ENCODE results near the gene SLC22A2. TPM values are rescaled to one million over a fixed set of nuclear protein-coding genes. Genes with fewer than 3 reads are reported as not detected.
A peak's percentile ranks its signal among the peaks of the same experiment; 100 is the strongest.
"Not testable (repeated sequence)": the region's sequence is repeated elsewhere in the genome, so short reads cannot be mapped to it uniquely, and the experiment has no call there.

The SLC22A2 gene
- total RNA-seq, 1 experiment from 2014 or later: not detected

DNA sequence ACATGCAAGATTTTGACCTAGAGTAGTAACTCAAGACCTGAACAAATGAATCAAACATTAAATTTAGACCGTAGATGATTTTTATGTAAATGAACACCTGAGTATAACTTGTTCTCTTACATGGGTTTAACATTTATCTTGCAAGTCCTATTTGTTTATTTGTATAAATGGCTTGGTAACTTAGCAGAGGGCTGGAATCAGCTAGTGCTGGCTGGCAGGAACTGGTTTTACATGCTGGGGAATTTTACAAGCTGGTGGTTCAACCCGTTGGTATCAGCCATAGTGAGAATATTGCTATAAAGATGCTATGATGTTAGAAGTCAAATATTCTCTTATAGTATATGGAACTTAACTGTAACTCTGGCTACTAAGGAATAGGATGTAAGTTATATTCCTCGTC is 8.9 kb downstream of the SLC22A2 start:
- DNase-seq (ENCODE audit: low read depth): peak; percentile 49

DNA sequence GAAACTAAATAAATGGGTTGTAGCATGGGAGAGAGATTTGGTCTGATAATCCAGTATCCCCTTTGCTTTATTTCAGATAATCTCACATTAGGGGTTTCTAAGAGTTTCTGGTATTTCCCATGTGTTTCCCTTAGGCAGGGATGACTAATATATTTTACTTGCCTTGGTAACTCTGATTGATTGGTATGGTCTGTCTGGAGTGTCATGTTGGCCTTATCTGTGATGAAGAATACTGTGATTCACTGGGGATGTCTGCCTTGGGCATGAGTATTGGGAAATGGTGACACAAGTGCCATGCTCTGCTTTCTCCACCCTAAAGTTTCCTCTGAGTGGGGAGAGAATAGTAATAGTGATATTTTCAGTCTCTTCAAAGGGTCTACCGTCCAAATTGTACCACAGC is 10.1 kb downstream of the SLC22A2 start:
- DNase-seq (ENCODE audit: low read depth): peak; percentile 86

DNA sequence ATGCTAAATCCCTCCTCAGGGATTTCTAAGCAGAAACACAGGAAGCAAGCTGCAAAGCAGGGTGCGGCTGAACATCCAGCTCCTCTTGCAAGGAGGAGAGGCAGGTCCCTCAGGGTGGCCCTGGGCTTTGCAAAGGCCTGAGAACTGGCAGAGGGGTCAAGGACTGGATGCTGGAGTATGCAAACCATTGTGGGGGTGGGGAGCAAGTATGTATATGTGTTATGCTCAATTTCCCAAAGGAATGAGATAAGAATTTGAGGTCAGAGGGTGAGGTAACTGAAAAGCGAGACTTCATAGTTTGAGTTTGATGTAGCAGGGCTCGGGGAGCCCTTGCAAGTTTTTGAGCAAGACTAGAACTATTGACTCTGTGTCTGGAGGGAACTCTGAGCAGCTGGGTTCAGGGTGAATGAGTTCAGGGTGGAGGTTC is 11.2 kb downstream of the SLC22A2 start:
- DNase-seq (ENCODE audit: low read depth): no peak

DNA sequence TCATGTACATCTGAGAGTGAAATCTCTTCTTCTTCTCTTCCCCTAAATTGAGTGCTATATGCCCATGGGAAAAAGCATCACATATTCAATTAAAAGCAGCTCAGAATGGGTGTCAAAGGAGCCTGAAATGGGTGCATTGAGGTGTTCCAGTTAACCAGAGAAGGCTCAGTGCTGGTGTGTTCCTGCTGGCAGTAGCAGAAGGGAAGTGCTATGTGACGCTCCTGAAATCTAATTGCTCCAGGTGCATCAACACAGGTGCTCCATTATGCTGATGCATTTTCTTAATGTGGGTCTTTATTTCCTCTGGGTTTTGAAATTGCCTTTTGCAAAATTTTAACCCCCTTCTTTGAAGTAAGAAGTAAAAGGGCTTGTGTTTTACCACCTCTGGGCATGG is 17.9 kb downstream of the SLC22A2 start:
- no peak for DNase-seq (ENCODE audit: low read depth)

DNA sequence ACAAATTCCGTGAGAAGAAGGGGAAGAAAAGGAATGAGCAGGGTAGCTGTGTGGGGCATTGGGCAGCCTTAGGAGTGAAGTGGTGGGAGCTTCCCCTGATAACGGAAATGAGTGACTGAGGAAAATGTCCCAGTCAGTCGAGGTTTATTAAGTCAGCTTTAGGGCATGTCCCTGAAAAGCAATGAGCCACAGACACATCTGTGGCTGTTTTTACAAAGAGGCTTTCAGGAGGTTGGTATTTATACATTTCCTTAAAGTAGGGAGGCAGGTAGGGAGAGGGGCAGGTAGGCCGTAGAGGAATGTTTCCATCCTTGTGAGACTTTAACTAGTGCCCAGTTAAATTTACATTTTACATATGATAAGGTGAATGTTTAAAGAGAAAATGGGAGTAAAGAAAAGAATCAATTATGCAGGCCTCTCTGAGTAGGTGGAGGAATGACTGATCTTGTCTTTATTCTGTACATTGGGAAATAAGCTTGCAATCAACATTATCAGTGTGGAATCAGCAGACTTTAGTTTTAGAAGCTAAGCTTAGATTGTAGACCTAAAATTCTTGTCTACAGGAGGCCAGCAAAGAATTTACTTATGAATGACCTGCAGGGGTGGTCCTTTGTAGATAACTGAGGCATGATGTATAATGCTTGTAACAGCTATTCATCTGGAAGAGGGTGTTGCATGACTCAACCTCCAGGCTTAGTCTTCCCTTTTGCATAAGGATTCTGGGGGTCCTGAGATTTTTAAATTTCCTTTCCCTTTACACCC is 18.5 kb downstream of the SLC22A2 start:
- DNase-seq (ENCODE audit: low read depth): no peak

DNA sequence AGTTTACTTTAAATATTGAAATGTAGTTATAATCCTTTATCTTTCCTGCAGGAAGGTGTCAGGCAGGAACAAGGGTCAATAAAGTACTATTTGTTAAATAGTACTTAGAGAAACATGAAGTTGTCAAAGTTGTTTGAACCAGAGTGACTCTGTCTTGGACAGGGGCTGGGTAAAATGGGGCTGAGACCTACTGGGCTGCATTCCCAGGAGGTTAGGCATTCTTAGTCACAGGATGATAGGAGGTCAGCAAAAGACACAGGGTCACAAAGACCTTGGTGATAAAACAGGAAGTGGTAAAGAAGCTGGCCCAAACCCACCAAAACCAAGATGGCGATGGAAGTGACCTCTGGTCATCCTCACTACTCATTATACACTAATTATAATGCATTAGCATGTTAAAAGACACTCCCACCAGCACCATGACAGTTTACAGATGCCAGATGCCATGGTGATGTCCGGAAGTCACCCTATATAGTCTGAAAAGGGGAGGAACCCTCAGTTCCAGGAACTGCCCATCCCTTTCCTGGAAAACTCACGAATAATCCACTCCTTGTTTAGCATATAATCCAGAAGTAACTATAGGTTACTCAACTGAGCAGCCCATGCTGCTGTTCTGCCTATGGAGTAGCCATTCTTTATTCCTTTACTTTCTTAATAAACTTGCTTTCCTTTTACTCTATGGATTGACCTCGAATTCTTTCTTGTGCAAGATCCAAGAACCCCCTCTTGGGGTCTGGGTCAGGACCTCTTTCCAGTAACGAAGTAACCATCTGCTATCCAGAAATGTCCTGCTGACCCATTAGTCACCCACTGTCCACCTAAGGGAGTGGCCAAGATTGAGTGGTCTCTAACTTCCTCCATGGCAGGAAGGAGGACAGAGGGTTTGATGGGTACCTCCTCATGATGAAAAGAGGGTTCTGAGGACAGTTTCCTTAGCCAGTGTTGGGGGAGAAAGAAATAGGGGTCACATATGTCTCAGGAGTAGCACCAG is 19.6 kb downstream of the SLC22A2 start:
- peak; percentile 92 for DNase-seq (ENCODE audit: low read depth)

DNA sequence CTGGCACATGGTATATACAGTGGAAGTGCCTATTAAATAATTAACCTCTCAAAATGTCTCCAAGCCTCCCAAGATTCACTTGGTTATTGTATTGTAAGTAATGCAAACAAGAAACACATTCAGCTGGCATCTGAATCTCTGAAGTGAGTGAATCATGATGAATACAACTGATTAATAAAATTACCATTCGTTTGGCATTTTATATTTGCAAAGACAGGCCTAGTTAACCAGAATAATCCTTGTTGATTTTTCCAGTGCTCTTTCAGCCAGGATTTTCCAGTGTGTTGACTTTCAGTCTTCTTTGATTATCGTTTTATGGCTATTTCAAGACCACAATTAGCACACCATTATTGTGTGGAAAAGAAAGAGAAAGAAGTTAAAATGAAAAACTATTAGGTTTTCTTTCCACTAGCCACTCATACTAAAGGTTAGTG is 20.3 kb downstream of the SLC22A2 start:
- peak; percentile 33 for DNase-seq (ENCODE audit: low read depth)

DNA sequence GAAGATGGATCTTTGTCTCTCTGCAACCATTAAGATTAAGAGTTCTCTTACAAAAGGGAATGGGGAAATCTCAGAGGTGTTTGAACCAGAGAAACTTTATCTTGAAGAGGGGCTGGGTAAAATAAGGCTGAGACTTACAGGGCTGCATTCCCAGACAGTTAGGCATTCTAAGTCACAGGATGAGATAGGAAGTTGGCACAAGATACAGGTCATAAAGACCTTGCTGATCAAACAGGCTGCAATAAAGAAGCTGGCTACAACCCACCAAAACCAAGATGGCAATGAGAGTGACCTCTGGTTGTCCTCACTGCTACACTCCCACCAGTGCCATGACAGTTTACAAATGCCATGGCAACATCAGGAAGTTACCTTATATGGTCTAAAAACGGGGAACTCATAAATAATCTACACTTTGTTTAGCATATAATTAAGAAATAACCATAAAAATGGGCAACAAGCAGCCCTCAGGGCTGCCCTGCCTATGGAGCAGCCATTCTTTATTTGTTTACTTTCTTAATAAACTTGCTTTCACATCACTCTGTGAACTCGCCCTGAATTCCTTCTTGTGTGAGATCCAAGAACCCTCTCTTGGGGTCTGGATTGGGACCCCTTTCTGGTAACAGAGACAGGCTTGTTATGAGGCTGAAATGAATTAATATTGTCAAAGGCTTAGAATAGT is 20.9 kb downstream of the SLC22A2 start:
- DNase-seq (ENCODE audit: low read depth): peak; percentile 84

DNA sequence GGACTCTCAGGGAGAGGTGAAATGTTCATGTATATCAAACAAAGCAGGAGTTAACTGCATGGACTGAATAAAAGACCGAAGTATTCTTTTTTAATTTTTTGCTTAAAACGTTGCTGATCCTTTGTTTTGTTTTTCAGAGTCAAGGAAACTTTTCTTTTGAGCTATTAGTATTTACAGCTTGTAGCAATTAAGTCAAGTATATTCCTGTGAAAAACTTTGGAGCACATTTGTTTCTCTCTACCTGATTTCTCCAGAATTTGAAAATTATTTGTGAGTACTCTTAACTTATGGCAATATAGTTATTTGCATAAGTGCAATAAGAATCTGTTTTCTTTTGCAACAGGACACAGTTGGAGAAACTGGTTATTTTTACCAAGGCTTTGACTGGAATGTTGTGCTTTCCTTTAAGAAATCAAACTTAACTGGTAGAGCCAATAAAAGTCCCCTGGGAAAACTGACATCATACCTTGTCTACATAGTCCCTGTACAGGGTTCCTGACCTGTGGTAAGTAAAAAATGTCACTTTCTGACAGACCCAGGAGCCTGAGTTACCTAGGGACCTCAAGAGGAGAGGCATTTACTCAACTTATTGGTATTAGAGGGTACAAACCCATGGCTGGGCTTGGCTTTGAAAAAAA is 22.3 kb downstream of the SLC22A2 start:
- DNase-seq (ENCODE audit: low read depth): peak; percentile 25

DNA sequence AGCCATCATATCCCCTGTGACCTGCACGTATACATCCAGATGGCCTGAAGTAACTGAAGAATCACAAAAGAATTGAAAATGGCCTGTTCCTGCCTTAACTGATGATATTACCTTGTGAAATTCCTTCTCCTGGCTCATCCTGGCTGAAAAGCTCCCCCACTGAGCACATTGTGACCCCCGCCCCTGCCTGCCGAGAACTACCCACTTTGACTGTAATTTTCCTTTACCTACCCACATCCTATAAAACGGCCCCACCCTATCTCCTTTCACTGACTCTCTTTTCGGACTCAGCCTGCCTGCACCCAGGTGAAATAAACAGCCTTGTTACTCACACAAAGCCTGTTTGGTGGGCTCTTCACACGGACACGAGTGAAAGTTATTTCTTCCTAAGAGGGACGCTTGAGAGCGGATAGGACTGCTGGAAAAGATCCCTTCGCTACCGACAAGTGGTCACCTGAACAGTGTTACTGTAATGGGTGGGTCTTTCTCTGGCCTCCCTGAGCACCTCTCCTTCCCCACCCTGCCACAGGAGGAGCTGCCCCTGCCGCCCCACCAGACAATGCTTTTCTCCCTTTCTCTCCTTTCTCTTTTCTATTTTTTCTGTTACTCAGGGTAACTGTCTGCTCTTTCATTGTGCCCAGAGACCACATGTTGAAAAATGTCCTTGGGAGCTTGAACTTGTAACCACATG is 24.5 kb downstream of the SLC22A2 start:
- DNase-seq (ENCODE audit: low read depth): not testable (repeated sequence)

DNA sequence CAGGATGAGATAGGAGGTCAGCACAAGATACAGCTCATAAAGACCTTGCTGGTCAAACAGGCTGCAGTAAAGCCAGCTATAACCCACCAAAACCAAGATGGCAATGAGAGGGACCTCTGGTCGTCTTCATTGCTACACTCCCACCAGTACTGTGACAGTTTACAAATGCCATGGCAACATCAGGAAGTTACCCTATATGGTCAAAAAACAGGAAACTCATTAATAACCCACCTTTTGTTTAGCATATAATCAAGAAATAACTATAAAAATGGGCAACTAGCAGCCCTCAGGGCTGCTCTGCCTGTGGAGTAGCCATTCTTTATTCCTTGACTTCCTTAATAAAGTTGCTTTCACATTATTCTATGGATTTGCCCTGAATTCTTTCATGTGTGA is 30.9 kb downstream of the SLC22A2 start:
- no peak for DNase-seq (ENCODE audit: low read depth)

DNA sequence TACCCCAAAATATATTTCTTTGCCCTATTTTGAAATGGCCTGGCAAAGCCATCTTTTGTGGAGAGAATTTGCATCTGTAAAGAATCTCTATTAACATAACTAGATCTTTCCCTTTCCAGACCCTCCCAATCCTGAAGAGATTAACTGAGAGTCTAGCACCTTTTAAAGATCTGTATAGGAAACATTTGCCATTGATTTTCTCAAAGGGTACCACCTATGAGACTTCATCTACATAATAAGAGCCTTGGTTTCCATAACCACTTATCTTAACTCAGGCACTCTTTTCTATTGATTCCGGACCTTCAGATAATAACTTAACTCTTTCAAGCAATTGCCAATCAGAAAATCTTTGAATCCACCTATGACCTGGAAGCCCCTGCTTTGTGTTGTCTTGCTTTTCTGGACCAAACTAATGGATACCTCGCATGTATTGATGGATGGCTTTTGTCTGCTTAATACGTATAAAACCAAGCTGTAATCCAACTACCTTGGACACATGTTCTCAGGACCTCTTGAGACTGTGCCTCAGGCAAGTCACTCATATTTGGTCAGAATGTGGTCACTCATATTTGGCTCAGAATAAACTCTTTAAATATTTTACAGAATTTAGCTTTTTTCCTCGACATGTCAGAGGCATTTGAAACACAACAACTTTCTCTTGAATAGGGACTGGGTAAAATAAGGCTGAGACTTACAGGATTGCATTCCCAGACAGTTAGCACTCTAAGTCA is 31.4 kb downstream of the SLC22A2 start:
- peak; percentile 62 for DNase-seq (ENCODE audit: low read depth)

DNA sequence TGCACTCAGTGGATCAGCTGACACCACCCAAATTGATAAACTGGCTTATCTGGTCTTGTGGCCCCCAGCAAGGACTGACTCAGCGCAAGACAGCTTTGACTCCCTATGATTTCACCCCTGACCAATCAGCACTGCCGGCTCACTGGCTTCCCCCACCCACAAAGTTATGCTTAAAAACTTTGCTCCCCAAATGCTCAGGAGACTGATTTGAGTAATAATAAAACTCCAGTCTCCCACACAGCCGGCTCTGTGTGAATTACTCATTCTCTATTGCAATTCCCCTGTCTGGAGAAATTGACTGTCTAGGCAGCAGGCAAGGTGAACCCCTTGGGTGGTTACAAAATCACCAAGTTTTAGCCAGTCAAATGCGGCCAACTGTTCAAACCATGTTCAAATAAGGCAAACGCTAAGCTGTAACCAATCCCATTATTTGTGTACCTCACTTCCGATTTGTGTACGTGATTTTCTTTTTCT is 32.5 kb downstream of the SLC22A2 start:
- DNase-seq (ENCODE audit: low read depth): peak; percentile 37

DNA sequence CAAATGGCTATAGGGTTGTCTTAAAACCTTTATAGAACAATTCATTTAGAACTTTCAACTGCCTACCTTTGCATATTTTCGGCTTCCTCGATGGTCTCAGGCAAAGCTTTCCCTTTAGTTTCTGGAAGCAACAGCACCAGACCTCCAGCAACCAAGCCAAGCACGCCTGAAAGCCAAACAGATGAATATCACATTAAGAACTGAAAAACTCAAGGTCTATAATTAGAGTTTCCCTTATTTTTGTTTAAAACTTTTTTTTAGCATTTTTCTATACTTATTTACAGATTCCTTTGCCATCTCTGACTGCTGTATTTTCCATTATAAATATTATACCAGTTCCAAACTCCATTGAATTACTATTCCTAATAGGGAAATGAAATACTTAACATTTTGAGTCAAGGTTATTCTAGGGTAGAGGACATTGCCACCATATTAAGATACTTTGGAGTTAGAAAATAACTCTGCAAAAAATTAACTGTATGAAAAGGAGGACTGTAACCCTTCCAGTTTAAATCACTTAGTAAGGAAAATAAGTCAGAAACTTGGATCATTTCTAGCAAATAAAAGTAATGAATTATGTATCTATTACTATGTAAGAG is 33.9 kb downstream of the SLC22A2 start:
- DNase-seq (ENCODE audit: low read depth): no peak

DNA sequence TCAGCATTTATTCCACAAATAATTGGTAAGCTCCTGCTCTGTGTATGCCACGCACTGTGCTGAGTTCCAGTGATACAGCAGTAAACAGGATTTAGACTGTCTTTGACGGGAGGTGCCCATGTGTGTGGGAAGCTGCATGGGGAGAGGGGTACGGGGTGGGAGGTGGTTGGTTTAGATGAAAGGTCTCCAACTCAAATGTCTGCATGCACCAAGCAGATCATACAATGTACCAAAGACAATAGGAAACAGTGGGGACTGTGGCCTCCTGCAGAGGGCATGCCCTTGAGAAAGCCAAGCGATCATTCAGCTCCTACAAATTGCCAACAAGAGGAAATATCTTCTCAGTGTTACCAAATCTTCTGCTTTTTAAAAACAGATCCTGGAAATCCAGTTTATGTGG is 36.1 kb downstream of the SLC22A2 start:
- DNase-seq (ENCODE audit: low read depth): no peak

DNA sequence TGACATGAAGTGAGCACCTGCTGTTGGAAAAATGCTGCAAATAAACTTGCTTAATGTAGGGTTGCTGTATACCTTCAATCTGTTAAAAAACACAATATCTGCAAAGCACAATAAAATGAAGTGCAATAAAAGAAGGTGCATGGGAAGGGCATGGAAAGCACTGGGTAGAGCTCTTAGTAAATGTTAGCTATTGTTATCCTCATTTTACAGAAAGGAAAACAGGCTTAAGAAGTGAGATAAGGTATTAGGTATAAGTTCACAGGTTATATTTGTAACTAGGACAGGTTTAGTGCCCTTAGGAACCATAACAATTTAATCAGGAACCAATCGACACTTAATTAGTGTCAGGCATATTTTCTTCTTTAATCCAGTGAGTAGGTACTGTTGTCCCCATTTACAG is 36.7 kb downstream of the SLC22A2 start:
- no peak for DNase-seq (ENCODE audit: low read depth)

DNA sequence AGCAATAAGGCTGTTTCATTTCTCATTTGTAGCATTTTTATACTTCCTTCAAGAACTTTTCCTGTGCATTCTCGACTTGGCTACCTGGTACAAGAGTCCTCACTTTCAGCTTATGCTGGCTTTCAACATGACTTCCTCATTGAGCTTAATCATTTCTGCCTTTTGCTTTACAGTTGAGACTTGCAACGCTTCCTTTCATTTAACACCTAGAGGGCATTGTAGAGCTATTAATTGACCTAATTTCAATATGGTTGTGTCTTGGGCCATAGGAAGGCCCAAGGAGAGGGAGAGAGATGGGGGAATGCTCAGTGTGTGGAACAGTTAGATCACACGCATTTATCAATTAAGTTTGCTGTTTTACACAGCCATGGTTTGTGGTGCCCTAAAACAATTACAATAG is 37.2 kb downstream of the SLC22A2 start:
- DNase-seq (ENCODE audit: low read depth): peak; percentile 37

DNA sequence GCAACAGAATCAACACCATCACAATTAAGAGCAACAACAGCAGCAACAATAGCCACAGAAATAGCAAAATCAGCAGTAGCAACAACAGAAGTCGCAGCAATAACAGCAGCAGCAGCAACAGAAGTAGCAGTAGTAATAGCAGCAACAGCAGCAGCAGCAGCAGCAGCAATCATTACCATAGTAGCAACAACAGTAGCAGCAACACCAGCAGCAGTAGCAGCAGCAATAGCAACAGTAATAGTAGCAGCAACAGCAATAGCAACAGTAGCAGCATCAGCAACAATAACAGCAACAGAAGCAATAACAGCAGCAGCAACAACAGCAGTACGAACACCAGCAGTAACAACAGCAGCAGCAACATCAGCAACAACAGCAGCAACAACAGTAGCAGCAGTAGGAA is 39.8 kb downstream of the SLC22A2 start:
- DNase-seq (ENCODE audit: low read depth): no peak

DNA sequence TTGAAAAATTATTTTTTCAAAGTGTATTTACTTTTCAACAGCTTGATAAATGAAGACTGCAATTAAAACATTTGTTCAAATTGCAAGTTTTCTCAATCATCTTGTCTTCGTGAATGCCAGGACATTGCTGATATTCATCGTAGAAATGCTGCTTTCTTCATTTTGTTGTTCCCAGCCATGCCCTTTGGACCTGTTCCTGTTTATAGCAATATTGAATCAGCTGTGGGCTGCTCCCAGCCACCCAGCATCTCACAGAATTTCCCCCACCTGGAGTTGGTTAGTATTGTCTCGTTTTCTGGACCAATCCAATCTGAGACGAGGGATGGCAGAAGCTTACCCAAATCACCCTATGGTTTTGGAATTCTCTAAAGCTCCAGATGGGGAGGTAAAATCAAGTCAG is 40.8 kb downstream of the SLC22A2 start:
- DNase-seq (ENCODE audit: low read depth): no peak

DNA sequence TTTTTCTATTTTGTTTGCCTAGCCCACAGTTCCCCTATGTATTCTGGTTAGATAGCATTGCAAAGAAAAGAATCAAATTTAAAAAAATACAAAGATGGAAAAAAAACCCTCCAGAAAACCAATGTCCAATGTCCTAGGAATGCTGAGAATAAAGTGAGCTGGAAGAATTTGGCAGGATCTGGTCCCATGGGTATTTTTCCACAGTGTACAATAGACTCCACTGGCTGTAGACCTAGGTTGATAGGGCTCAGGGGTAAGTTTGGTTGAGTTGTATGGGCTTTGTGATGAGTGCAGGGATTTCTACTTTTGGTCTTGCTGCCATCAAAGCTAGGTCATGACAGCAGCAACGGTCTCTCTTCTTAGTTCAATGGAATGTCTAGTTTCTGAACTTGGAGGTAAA is 41.5 kb downstream of the SLC22A2 start:
- DNase-seq (ENCODE audit: low read depth): no peak
